DND-41 (cell line): ENCODE measurements around the gene ZNF500.

ENCODE experiments used
- EZH2 ChIP-seq: IDR thresholded peaks from 3 replicates; pipeline ENCODE4 v1.6.1; 2012; ENCODE audit warnings: borderline replicate concordance, low read depth, mild to moderate bottlenecking, moderate library complexity, low read length, inconsistent platforms; ENCODE audit not compliant: severe bottlenecking
- TF ChIP-seq, protein P1 (sequence below): IDR thresholded peaks from 2 replicates; pipeline ENCODE4 v1.5.1; 2012; ENCODE audit warnings: borderline replicate concordance, low read length, moderate library complexity, mild to moderate bottlenecking; ENCODE audit not compliant: poor library complexity, severe bottlenecking; ENCODE audit errors: extremely low read depth

DNA sequence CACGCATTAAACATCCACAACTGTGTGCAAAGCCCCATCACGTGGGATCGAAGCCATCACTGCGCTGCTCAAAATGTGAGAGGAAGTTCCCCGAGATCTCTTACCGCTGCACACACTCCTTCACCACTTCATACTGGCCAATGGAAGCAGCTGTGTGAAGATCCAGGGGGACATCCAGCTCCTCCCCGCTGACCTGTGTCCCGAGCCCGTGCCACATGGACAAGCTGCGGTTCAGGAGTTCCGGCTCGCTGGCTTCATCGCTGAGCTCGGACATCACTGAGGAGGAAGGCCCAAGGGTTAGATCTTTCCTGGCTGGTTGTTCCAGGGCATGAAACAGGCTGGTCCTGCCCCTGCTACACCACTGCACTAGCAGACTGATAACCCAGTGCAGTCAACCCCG, 37.1 kb downstream of the ZNF500 start:
- TF ChIP-seq, protein P1, sequence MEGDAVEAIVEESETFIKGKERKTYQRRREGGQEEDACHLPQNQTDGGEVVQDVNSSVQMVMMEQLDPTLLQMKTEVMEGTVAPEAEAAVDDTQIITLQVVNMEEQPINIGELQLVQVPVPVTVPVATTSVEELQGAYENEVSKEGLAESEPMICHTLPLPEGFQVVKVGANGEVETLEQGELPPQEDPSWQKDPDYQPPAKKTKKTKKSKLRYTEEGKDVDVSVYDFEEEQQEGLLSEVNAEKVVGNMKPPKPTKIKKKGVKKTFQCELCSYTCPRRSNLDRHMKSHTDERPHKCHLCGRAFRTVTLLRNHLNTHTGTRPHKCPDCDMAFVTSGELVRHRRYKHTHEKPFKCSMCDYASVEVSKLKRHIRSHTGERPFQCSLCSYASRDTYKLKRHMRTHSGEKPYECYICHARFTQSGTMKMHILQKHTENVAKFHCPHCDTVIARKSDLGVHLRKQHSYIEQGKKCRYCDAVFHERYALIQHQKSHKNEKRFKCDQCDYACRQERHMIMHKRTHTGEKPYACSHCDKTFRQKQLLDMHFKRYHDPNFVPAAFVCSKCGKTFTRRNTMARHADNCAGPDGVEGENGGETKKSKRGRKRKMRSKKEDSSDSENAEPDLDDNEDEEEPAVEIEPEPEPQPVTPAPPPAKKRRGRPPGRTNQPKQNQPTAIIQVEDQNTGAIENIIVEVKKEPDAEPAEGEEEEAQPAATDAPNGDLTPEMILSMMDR: no peak
- TF ChIP-seq EZH2: no peak
